Liver (tissue), 9 donors: ENCODE data around the gene ULK4. TPM values are rescaled to one million over a fixed set of nuclear protein-coding genes. Genes with fewer than 3 reads are reported as not detected.

ENCODE experiments used
- DNase-seq: peaks from one replicate; pipeline ENCODE4 v3.0.0-alpha.2; 2017; ENCODE audit warnings: low spot score
- H3K27ac ChIP-seq, 2 donors: one replicate each; pipeline ENCODE4 v1.7.0; 2013; ENCODE audit warnings: inconsistent platforms in 2 of 2, low read length in 2 of 2, control low read depth in 1 of 2, low read depth in 1 of 2, mild to moderate bottlenecking in 1 of 2
- H3K27me3 ChIP-seq, 4 donors: one replicate each; pipeline versions ENCODE4 v1.6.1 to v1.7.0; 2013; ENCODE audit warnings: low read length in 3 of 4, inconsistent platforms in 1 of 4, mild to moderate bottlenecking in 1 of 4, moderate library complexity in 1 of 4; ENCODE audit not compliant: control insufficient read depth in 4 of 4, insufficient read depth in 4 of 4
- H3K36me3 ChIP-seq, 4 donors: one replicate each; pipeline versions ENCODE4 v1.6.1 to v1.7.0; 2013; ENCODE audit warnings: low read length in 3 of 4, mild to moderate bottlenecking in 3 of 4, low read depth in 1 of 4, moderate library complexity in 1 of 4; ENCODE audit not compliant: control insufficient read depth in 4 of 4, insufficient read depth in 3 of 4
- H3K4me1 ChIP-seq, 4 donors: one replicate each; pipeline versions ENCODE4 v1.6.1 to v1.7.0; 2013; ENCODE audit warnings: low read length in 3 of 4, mild to moderate bottlenecking in 3 of 4, moderate library complexity in 1 of 4; ENCODE audit not compliant: control insufficient read depth in 4 of 4, insufficient read depth in 4 of 4
- H3K4me3 ChIP-seq, 3 donors: one replicate each; pipeline versions ENCODE4 v1.6.1 to v1.7.0; 2013; ENCODE audit warnings: low read length in 3 of 3, control low read depth in 1 of 3, low read depth in 1 of 3, mild to moderate bottlenecking in 1 of 3
- H3K9ac ChIP-seq, 2 donors: one replicate each; pipeline ENCODE4 v1.7.0; 2013; ENCODE audit warnings: low read length in 2 of 2, mild to moderate bottlenecking in 2 of 2, moderate library complexity in 2 of 2, control low read depth in 1 of 2, low read depth in 1 of 2
- H3K9me3 ChIP-seq, 4 donors: one replicate each; pipeline versions ENCODE4 v1.6.1 to v1.7.0; 2013; ENCODE audit warnings: low read length in 3 of 4; ENCODE audit not compliant: control insufficient read depth in 4 of 4
- EGR1 ChIP-seq, 2 donors: IDR thresholded peaks; 2 replicates each; pipeline ENCODE4 v1.6.1; 2016 to 2018; ENCODE audit warnings: antibody characterized with exemption in 2 of 2, low read depth in 2 of 2
- FOXA1 ChIP-seq: IDR thresholded peaks from 2 replicates; pipeline ENCODE4 v1.6.1; 2016; ENCODE audit warnings: antibody characterized with exemption
- FOXA2 ChIP-seq: IDR thresholded peaks from 2 replicates; pipeline ENCODE4 v1.6.1; 2016; ENCODE audit warnings: antibody characterized with exemption
- GABPA ChIP-seq, 2 donors: IDR thresholded peaks in 1 of 2; conservative IDR thresholded peaks in 1 of 2; 2 replicates each; pipeline ENCODE4 v1.6.1; 2016; ENCODE audit warnings: antibody characterized with exemption in 2 of 2, mild to moderate bottlenecking in 1 of 2, moderate library complexity in 1 of 2
- HNF4A ChIP-seq, 2 donors: conservative IDR thresholded peaks; 2 replicates each; pipeline ENCODE4 v1.6.1; 2016; ENCODE audit warnings: antibody characterized with exemption in 2 of 2, mild to moderate bottlenecking in 2 of 2
- JUND ChIP-seq, 2 donors: IDR thresholded peaks; 2 replicates each; pipeline ENCODE4 v1.6.1; 2016; ENCODE audit warnings: antibody characterized with exemption in 2 of 2
- NR2F2 ChIP-seq: IDR thresholded peaks from 2 replicates; pipeline ENCODE4 v1.6.1; 2016; ENCODE audit warnings: antibody characterized with exemption
- RAD21 ChIP-seq, 2 donors: IDR thresholded peaks; 2 replicates each; pipeline ENCODE4 v1.6.1; 2016; ENCODE audit warnings: antibody characterized with exemption in 2 of 2, mild to moderate bottlenecking in 2 of 2
- RXRA ChIP-seq, 2 donors: IDR thresholded peaks; 2 replicates each; pipeline ENCODE4 v1.6.1; 2017 to 2018; ENCODE audit warnings: antibody characterized with exemption in 2 of 2, mild to moderate bottlenecking in 1 of 2
- SP1 ChIP-seq: IDR thresholded peaks from 2 replicates; pipeline ENCODE4 v1.6.1; 2018; ENCODE audit warnings: antibody characterized with exemption, mild to moderate bottlenecking
- TAF1 ChIP-seq: conservative IDR thresholded peaks from 2 replicates; pipeline ENCODE4 v1.6.1; 2016; ENCODE audit warnings: antibody characterized with exemption, mild to moderate bottlenecking
- WGBS: extraction: QIAGEN DNeasy Blood & Tissue Kit; methylation state at CpG from one replicate; pipeline ENCODE4 v1.1.7; 2013; 5-methylcytosine and 5-hydroxymethylcytosine counted together
- polyA plus RNA-seq, 2 donors: library from polyadenylated mRNA; stranded (reverse) in 1 of 2; unstranded in 1 of 2; fragments of 200-250 nt in 1 of 2; fragments of >200 nt in 1 of 2; fragmentation: Nextera tagmentation in 1 of 2; extraction: Ambion mirVana in 1 of 2; gene quantifications; one replicate each; pipeline versions ENCODE4 v1.2.1 to v1.2.3, GENCODE V29; 2013 to 2015
- total RNA-seq, 2 donors: library from RNA; depleted of rRNA; stranded (reverse); fragments of >200 nt; gene quantifications; one replicate each; pipeline ENCODE4 v1.2.3, GENCODE V29; 2014
- TF ChIP-seq, protein P1 (sequence below): IDR thresholded peaks from 2 replicates; pipeline ENCODE4 v1.6.1; 2016; ENCODE audit warnings: antibody characterized with exemption, mild to moderate bottlenecking
- TF ChIP-seq, protein P2 (sequence below): IDR thresholded peaks from 2 replicates; pipeline ENCODE4 v1.6.1; 2016; ENCODE audit warnings: antibody characterized with exemption
- TF ChIP-seq, protein P3 (sequence below): fragments of 150-350 bp; IDR thresholded peaks from 2 replicates; pipeline ENCODE4 v1.5.1; 2017; ENCODE audit warnings: improper control_type of control experiment, low read depth, low read length; ENCODE audit not compliant: missing input control
- TF ChIP-seq, protein P4 (sequence below): IDR thresholded peaks from 2 replicates; pipeline ENCODE4 v1.6.1; 2016; ENCODE audit warnings: antibody characterized with exemption
- TF ChIP-seq, protein P5 (sequence below): IDR thresholded peaks from 2 replicates; pipeline ENCODE4 v1.6.1; 2016; ENCODE audit warnings: antibody characterized with exemption
- donor health status: healthy.
- donor health status: healthy.
- donor health status: healthy.
- donor health status: healthy.
- donor health status: healthy.

Gene ULK4
- total and polyA plus RNA-seq, 4 donors = 1.1 to 11.5 (median 3.2) TPM

DNA sequence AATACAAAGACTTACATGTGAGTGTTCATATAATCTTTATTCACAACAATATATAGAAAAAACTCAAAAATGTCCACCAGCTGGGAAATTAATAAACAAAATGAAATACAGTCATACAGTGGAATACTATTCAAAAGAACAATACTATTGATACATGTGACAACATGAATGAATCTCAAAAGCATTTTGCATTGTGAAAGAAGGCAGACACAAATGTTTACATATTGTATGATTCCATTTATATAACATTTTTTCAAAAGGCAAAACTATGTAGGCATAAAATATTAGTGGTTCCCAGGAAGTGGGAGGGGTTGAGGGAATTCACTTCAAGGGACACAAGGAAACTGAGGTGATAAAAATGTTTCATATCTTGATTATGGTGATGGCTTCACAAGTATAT lies 459.4 kb downstream of the ULK4 start (continued):
- TF ChIP-seq, protein P1, sequence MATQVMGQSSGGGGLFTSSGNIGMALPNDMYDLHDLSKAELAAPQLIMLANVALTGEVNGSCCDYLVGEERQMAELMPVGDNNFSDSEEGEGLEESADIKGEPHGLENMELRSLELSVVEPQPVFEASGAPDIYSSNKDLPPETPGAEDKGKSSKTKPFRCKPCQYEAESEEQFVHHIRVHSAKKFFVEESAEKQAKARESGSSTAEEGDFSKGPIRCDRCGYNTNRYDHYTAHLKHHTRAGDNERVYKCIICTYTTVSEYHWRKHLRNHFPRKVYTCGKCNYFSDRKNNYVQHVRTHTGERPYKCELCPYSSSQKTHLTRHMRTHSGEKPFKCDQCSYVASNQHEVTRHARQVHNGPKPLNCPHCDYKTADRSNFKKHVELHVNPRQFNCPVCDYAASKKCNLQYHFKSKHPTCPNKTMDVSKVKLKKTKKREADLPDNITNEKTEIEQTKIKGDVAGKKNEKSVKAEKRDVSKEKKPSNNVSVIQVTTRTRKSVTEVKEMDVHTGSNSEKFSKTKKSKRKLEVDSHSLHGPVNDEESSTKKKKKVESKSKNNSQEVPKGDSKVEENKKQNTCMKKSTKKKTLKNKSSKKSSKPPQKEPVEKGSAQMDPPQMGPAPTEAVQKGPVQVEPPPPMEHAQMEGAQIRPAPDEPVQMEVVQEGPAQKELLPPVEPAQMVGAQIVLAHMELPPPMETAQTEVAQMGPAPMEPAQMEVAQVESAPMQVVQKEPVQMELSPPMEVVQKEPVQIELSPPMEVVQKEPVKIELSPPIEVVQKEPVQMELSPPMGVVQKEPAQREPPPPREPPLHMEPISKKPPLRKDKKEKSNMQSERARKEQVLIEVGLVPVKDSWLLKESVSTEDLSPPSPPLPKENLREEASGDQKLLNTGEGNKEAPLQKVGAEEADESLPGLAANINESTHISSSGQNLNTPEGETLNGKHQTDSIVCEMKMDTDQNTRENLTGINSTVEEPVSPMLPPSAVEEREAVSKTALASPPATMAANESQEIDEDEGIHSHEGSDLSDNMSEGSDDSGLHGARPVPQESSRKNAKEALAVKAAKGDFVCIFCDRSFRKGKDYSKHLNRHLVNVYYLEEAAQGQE = no peak
- no peak for TF ChIP-seq GABPA (IDR thresholded peaks at IDR 0.05 in 1 of 2, conservative IDR thresholded peaks at IDR 0.05 in 1 of 2)
- TF ChIP-seq, protein P2, sequence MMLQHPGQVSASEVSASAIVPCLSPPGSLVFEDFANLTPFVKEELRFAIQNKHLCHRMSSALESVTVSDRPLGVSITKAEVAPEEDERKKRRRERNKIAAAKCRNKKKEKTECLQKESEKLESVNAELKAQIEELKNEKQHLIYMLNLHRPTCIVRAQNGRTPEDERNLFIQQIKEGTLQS = no peak
- TF ChIP-seq RAD21 (IDR thresholded peaks at IDR 0.05) = no peak
- no peak for TF ChIP-seq SP1

DNA sequence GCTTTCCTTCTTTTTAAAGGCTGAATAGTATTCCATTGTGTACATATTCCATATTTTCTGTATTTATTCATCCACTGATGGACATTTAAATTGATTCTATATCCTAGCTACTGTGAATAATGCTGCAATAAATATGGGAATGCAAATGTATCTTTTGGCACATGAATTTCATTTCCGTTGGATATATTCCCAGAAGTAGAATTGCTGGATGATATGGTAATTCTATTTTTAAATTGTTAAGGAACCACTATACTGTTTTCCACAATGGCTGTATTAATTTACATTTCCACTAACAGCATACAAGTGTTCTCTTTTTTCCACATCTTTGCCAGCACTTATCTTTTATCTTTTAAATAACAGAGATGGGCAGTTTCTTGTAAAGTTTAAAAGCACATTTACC lies 459.9 kb downstream of the ULK4 start:
- Histone ChIP-seq H3K27me3 (no peaks in the 10 kb centered on the region), H3K9ac (no peak overlapping the region), H3K4me1 (no peaks in the 10 kb centered on the region), H3K9me3 (no peaks in the 10 kb centered on the region), H3K4me3 (no peak overlapping the region), H3K36me3 (no peaks in the 10 kb centered on the region), H3K27ac (no peak overlapping the region)
- TF ChIP-seq NR2F2 = no peak
- TF ChIP-seq EGR1 (IDR thresholded peaks at IDR 0.05; ENCODE audit: low read depth in 2 of 2) = no peak
- no peak for TF ChIP-seq TAF1
- no peak for TF ChIP-seq SP1
- TF ChIP-seq, protein P3, sequence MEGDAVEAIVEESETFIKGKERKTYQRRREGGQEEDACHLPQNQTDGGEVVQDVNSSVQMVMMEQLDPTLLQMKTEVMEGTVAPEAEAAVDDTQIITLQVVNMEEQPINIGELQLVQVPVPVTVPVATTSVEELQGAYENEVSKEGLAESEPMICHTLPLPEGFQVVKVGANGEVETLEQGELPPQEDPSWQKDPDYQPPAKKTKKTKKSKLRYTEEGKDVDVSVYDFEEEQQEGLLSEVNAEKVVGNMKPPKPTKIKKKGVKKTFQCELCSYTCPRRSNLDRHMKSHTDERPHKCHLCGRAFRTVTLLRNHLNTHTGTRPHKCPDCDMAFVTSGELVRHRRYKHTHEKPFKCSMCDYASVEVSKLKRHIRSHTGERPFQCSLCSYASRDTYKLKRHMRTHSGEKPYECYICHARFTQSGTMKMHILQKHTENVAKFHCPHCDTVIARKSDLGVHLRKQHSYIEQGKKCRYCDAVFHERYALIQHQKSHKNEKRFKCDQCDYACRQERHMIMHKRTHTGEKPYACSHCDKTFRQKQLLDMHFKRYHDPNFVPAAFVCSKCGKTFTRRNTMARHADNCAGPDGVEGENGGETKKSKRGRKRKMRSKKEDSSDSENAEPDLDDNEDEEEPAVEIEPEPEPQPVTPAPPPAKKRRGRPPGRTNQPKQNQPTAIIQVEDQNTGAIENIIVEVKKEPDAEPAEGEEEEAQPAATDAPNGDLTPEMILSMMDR = no peak
- TF ChIP-seq RXRA (IDR thresholded peaks at IDR 0.05) = no peak
- TF ChIP-seq, protein P2 = no peak
- TF ChIP-seq FOXA1 = no peak
- TF ChIP-seq GABPA (IDR thresholded peaks at IDR 0.05 in 1 of 2, conservative IDR thresholded peaks at IDR 0.05 in 1 of 2) = no peak
- TF ChIP-seq HNF4A (conservative IDR thresholded peaks at IDR 0.05) = no peak
- WGBS = 80% methylated on average over 1 of the region's 1 CpG
- DNase-seq = no peak

DNA sequence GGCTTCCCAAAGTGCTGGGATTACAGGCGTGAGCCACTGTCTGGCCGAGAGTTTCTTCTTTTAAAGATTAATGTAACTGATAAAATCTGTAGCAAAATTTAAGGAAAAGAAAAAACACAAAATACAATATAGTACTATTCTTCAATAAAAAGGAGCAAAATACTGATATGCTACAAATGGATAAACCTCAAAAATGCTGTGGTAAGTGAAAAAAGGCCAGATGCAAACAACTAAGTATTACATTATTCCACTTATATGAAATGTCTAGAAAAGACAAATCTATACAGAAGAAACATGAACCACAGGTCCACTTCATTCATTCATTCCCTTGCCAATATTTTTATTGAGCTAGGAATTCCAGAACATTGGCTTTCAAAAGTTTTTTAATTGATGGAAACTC lies 463.1 kb downstream of the ULK4 start:
- Histone ChIP-seq H3K4me1 (no peaks in the 10 kb centered on the region), H3K4me3 (no peak overlapping the region), H3K36me3 (no peaks in the 10 kb centered on the region), H3K9ac (no peak overlapping the region), H3K27me3 (no peaks in the 10 kb centered on the region), H3K9me3 (no peaks in the 10 kb centered on the region), H3K27ac (no peak overlapping the region)
- no peak for DNase-seq
- TF ChIP-seq RAD21 (IDR thresholded peaks at IDR 0.05) = no peak
- TF ChIP-seq EGR1 (IDR thresholded peaks at IDR 0.05; ENCODE audit: low read depth in 2 of 2) = no peak
- TF ChIP-seq, protein P4, sequence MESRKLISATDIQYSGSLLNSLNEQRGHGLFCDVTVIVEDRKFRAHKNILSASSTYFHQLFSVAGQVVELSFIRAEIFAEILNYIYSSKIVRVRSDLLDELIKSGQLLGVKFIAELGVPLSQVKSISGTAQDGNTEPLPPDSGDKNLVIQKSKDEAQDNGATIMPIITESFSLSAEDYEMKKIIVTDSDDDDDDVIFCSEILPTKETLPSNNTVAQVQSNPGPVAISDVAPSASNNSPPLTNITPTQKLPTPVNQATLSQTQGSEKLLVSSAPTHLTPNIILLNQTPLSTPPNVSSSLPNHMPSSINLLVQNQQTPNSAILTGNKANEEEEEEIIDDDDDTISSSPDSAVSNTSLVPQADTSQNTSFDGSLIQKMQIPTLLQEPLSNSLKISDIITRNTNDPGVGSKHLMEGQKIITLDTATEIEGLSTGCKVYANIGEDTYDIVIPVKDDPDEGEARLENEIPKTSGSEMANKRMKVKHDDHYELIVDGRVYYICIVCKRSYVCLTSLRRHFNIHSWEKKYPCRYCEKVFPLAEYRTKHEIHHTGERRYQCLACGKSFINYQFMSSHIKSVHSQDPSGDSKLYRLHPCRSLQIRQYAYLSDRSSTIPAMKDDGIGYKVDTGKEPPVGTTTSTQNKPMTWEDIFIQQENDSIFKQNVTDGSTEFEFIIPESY = no peak
- TF ChIP-seq FOXA2 = no peak
- no peak for TF ChIP-seq JUND (IDR thresholded peaks at IDR 0.05)
- TF ChIP-seq, protein P2 = no peak
- TF ChIP-seq, protein P5, sequence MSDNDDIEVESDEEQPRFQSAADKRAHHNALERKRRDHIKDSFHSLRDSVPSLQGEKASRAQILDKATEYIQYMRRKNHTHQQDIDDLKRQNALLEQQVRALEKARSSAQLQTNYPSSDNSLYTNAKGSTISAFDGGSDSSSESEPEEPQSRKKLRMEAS = no peak
- no peak for TF ChIP-seq NR2F2
- 97% methylated on average over 2 of the region's 2 CpGs for WGBS
